Kidney glomerular epithelial cell (primary cell): ENCODE data around the gene BBS7.
A peak's percentile ranks its signal among the peaks of the same experiment; 100 is the strongest.

ENCODE experiments used
- DNase-seq: peaks from one replicate; lab custom pipeline; 2025; lab: John Stamatoyannopoulos, UW

The BBS7 gene

DNA sequence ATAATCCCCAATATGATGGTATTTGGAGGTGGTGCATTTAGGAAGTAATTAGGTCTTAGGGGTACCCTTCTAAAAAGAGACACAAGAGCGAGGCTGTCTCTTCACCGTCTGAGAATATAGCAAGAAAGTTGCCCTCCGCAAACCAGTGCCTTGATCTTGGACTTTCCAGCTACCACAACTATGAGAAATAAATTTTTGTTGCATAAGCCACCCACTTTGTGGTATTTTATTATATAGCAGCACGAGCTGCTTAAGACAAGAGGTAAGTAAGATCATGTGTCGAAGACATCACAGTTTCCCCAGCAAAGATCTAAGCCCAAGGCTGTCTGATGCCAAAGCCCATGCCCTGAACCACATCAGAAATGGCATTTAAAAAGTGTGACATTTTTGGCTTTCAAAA lies 78.8 kb downstream of the BBS7 start:
- no peak for DNase-seq

DNA sequence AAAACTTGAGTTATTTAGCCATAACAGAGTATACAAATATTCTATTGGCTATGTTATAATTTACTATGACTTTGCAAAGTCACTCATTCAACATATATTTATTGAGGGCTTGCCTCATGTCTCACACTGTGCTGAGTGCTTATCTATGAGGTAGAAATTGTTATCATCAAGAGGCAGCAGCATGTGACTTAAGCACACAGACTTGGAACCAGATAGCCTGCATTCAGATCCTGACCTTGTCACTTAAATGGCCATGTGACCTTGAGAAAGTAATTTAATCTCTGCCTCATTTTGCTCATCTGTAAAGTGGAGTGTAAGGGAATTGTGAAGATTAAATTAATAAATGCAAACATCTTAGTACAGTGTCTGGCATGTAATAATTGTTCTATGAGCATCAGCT lies 79.3 kb downstream of the BBS7 start:
- DNase-seq: no peak

DNA sequence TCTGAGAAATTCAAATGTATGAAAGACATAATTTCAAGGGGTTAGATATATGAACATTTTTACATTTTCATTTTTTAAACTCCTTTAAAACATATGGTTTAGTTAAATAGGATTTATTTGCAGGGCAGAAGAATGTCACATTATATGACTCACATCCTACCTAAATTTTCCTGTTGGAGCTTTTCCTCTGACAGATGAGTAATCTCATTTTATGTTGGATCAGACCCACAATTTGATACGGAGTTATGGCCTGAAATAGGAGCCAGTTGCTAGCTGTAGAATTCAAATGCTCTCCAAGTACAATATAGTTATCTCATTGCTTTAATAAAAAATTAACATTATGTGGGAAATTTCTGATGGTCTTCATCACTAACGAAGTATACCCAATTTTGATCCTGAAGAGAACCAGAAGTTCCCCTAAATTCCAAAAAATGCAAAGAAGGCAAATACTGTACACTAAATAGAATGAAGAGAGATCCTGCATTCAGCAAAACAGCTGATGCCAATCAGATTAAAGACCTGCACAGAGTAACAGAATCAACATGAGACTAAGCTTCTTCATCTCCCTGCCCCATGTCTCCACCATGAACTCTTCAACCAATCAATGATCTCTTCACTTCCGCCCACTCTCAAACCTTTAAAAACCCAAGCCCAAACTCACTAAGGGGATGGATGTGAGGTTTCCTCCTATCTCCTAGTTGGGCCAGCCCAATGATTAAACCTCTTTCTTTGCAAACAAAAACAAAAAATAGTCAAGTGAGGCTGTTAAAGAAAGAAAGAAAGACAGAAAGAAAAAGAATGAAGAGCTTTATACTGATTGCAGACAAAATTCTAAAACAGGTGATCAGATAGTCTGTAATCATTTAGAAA lies 80.1 kb downstream of the BBS7 start:
- peak; percentile 25 for DNase-seq

DNA sequence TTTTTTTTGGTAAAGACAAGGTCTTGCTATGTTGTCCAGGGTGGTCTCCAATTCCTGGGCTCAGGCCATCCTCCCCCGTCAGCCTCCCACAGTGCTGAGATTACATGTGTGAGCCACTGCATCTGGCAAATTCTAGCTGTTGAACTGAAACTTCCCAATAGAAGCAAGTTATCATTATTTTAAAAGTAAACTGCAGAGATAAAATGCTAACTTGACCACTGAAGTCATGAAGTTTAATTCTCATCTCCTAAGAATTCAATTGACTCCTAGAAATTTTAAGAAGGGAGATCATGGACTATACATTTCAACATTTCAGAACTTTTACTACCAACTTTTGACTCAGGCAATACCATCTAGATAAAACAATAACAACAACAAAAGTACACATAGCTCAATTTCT lies 80.8 kb downstream of the BBS7 start:
- no peak for DNase-seq

DNA sequence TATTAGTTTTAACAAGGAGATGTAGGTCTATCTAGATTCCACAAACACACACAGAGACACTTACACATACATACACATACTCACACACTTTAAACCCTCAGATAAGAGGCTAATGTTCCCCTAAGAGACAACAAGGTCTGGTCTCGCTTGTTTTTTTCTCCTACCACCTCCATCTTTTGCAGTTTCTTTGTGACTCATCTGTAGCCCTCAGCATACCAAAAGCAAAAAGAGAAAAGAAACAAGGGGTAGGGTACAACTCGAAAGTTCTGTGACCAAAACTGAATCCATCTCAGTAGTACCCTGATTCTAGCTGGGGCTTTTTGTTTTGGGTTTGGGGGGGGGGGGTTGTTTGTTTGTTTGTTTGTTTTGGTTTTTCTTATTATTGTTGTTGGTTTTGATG lies 81.4 kb downstream of the BBS7 start:
- no peak for DNase-seq

DNA sequence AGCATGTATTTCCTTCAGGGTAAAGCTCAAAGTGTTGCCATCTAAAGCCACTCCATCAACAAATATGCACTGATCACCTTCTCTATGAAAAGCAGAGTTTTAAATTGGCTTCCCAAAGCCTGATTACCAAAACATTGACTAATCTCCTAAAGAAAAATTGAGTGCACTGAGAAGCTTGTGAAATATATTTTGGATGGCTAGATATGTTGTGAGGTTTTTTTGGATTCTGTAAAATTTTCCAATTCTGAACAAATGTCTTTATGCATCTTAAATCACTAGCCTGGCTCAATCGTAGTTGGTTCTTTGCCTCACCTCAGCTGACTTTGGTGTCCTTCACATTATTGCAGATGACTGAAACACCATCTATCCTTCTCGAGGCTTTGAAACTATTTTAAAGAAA lies 84.1 kb downstream of the BBS7 start:
- DNase-seq: no peak

DNA sequence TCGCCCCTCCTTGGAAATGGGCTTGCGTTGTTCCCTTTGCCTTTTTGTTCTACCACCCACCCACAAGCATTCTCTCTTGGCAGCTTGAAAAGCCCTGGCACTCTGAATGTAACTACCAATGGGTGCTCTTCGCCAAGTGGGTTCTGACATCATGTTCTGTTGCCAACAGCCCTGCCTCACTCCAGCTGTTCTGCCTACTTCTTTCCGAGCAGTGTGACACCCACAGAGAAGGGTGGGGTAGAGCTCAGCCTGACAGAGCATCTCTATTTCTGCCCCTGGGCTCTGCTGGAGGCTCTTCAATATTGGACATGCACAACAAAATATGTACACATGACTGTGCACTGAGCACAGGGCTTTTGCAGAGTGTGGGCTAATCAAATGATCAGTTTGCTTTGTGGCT lies 84.8 kb downstream of the BBS7 start:
- DNase-seq: no peak

DNA sequence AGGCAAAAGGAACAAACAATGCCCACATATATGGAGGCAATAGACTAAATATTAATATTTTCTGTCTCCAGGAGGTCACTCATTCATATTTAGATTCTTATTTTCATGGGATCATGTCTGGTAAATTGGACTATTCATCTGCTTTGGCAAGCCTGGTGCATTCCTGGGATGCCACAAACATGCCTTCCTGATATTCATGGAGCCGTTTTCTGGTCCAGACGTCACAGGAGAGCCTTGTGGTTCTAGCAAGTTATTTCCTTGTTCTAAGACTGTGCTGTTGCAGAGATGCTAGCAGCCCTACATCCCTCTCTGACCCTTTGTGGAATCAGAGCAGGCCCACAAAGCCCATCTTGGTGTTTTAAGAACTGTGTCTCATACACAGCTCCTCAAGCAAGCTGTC lies 85.3 kb downstream of the BBS7 start:
- DNase-seq: peak; percentile 74

DNA sequence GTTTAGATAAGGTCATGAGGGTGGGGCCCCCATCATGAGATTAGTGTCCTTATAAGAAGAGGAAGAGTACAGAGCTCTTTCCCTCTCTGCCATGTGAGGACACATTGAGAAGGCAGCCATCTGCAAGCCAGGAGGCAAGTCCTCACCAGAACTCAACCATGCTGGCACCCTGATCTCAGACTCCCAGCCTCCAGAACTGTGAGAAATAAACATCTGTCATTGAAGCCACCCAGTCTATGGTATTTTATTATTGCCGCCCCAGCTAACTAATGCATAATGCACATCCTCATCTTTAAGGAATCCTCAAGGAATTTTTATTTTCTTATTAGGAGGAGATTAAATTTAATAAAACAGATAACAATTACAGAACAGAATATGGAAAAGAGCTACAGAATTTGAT lies 85.9 kb downstream of the BBS7 start:
- DNase-seq: no peak

DNA sequence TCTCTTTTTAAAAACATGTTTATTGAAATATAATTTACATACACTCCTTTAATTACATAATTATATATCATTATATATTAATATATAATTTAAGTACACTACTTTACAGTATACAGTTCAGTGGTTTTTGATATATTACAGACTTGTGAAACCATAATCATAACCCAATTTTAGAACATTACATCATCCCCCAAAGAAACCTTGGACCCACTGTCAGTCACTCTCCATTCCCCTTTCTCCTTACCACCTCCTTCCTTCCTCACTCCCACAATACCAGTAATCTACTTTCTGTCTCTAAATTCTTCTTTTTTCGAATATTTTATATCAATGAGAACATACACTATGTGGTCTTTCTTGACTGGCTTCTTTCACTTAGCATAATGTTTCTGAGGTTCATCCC lies 87.1 kb downstream of the BBS7 start:
- DNase-seq: no peak

DNA sequence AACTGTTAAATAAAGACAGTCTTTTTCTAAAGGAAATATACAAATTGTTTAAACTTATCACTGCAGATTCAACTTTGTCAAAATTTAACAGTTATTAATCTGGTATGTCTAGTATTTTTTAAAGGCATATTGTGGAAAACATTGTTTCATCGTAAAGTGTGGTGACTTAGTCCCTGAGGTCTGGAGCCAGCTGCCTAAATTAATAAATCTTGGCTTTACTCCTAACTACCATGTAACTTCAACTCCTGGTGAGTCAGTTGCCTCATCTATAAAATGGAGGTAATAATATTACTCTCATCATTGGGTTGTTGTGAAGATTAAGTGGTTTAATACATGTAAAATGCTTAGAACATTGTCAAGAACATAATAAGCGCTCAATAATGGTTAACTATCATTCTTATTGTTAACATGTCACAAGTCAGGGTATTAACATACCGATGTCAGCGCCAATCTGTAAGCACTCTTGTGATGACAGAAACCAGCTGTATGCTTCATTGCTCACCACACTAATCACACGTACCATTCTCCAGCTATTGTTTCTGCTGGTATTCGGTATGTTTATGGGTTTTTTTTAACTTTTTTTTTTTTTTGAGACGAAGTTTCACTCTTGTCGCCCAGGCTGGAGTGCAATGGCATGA lies 91.2 kb downstream of the BBS7 start:
- no peak for DNase-seq

DNA sequence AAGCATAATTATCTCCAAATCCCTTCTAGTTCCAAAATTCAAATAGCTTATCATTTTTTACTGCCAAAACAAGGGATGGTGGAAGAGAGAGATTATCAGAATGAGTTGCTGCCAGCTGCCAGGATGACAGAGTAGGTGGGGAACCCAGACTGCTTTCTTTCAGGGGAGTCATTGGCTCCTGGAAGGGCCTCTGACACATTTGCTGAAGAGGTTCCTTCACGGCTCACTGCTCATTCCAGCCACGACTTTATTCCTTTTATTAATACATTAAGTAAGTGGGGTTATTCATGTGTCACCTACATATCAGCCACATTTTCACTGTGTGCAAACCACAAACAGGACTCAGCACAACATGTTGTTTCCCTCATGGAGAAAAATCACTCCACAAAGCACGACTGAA lies 92.6 kb downstream of the BBS7 start:
- DNase-seq: peak; percentile 55

DNA sequence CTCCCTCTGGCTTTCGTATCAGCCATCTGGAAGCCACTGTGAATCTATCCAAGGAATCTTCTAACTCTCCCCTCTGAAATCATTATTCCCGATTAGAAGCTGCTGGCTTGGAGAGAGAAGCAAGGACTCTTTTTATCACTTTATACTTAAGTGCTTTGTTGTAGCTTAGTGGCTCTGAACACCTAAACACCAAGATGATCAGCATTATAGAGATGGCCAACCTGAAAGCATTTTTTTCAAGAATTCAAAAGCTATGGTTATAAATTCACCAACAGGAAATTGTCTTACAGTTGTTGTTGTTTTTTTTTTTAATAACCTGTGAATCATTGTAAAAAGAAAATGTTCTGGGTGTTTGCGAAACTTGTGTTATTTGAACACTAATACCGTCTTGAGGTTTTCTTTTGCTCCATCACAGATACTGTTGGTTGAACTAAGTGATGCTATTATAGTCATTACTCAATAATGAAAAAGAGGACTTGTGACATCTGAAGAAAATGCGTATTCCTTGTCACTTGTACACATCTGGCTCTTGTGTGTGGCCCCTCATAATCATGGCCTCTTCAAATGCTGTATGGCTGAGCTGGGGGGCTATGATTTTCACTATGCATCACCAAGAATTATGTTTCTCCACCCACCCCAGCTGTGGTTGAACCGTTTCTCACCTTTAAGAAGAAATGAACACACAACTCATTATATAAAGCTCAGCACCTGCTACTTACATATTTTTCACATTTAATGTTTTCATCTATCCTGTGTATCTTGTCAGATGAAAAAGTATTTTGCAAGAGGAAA lies 93.5 kb downstream of the BBS7 start:
- no peak for DNase-seq
